ENCODE measurements around the gene NDUFA9. TPM values are rescaled to one million over a fixed set of nuclear protein-coding genes. Genes with fewer than 3 reads are reported as not detected.

The NDUFA9 gene
- total RNA-seq, 2 donors from 2014 or later, result 158 to 242 TPM

DNA sequence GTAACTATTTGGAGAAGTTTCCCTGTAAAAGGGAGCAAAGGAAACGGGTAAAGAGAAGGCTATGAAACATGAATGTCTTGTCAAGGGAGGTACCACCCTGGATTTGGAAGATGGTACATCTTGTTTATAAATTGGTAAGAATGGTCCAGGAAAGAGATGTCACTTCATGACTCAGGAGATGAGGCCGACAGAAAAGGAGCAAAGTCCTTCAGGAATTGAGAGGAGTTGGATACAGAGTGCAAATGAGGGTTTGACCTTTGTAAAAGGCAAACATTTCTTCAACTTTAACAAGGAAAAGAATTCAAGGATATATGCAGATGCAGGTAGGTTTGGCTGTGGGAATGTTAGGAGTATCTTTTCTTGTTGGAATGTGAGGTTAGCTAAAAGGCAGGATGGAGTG is 30.8 kb downstream of the NDUFA9 start:
- ATAC-seq (peak; percentile 85), DNase-seq (no peak)
- intact Hi-C loops (cut with DNase I, micrococcal nuclease), result no loop called here

- intact Hi-C loops (cut with DNase I, micrococcal nuclease), result no loop called here
- ATAC-seq, result no peak
- DNase-seq, result no peak
Observed at GRCh38 chr12:4681732-4682131, 32.8 kb downstream of the NDUFA9 start.

DNA sequence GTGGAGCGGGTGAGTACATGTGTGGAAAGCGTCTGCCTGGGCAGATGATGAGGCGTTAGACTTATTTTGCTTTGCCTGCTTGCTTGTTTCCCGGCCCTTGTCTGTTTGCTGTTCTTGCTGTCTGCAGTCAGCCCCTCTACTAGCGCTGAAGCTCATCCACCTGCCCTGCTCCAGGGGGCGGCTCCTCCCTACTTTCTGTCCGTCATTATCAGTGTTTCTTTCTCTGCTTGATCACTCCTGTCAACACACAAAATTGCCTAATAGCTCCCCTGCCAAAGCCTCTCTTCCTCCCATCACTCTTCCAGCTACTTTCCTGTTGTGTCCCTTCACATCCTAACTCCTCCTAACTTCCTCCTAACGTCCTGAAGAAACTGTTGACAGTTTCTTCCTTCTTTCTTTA is 36.4 kb downstream of the NDUFA9 start:
- DNase-seq, result no peak
- no peak for ATAC-seq
- intact Hi-C loops (cut with DNase I, micrococcal nuclease), result no loop called here

DNA sequence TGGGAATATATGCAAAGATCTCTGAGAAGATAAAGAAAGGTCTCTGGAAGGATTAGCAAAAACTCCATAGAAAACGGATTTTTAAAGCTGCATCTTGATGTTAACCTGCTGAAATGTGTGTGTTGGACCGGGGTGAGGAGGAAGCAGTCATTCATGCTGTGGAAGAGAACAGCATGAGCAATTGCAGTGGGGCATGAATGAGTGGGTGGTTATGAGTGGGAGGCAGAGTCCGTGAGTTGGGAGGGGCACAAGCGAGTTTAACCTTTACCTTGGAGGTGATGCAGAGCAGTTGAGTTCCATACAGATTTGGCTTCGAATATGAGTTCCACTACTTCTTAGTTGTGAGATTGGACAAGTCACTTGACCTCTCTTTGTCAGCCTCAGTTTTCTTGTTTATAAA is 41.8 kb downstream of the NDUFA9 start:
- intact Hi-C loops (cut with DNase I, micrococcal nuclease), result no loop called here

More for the DNA sequence above, 41.8 kb downstream of the NDUFA9 start:
- ATAC-seq, result no peak
- DNase-seq, result no peak

Other genes with a start within 250 kb of the NDUFA9 start
- not detected for gene FGF6, start 203.3 kb upstream of the NDUFA9 start, total RNA-seq
- 1 to 10 TPM; 4.2 to 8.4 TPM for gene RAD51AP1, start 110.2 kb upstream of the NDUFA9 start, total RNA-seq
- gene DYRK4, start 86.9 kb upstream of the NDUFA9 start, total RNA-seq, result 10 to 100 TPM; 27.5 to 28.6 TPM
- 1 to 10 TPM; 1.6 to 3.4 TPM for gene AKAP3, start 63 bp upstream of the NDUFA9 start, total RNA-seq
- 10 to 100 TPM; 24.5 to 41.0 TPM for gene GALNT8, start 71.3 kb downstream of the NDUFA9 start, total RNA-seq

Measured in left colon (tissue), 2 donors.